ENCODE results near the gene HLA-F. TPM values are rescaled to one million over a fixed set of nuclear protein-coding genes. Genes with fewer than 3 reads are reported as not detected.

The HLA-F gene
- total RNA-seq, 2 donors from 2014 or later: 0.48 to 3.9 TPM

DNA sequence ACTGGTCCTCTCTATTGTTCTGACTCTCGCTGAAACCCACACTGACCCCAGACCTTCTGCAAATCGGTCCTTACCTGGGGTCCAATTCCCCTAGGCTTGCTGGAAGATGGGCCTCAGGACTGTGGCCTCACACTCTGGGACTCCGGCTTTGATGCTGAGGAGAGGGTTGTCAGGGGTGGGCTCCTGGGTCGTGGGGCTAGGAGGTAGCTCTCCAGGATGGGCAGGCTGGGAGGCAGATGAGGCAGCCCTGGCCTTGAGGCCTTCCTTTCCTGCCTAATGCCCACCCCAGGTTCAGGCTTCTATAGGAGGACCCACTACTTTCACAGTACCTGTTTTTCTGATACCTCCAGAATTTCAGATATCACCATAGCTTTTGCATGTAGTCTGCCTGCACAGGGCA lies 21.4 kb downstream of the HLA-F start:
- Histone ChIP-seq H3K27ac (ENCODE audit: low read depth, low read length) (no peak overlapping the region), H3K36me3 (ENCODE audit: control insufficient read depth, insufficient read depth, low read length) (no peaks in the 10 kb centered on the region), H3K4me3 (ENCODE audit: low read length) (no peak overlapping the region), H3K9me3 (ENCODE audit: control insufficient read depth, low read length) (no peaks in the 10 kb centered on the region), H3K27me3 (ENCODE audit: control insufficient read depth, insufficient read depth, low read length, poor library complexity, severe bottlenecking) (peaks cover 38% of the 10 kb centered on the region), H3K4me1 (ENCODE audit: control insufficient read depth, insufficient read depth, low read length) (no peaks in the 10 kb centered on the region), H3K9ac (ENCODE audit: extremely low read depth, low read length, poor library complexity, severe bottlenecking) (no peak overlapping the region)
- H3K4me1 Mint-ChIP-seq: peaks cover 6% of the 10 kb centered on the region
- H3K9me3 Mint-ChIP-seq: no peaks in the 10 kb centered on the region
- no peak overlapping the region for H3K27ac Mint-ChIP-seq
- no peak for DNase-seq
- no peaks in the 10 kb centered on the region for H3K36me3 Mint-ChIP-seq (ENCODE audit: low read depth)
- no peak overlapping the region for H3K4me3 Mint-ChIP-seq
- 91% methylated on average over 4 of the region's 4 CpGs; no CpG with 5 or more reads in 1 of the 2 experiments for WGBS, 2 experiments (ENCODE audit: insufficient coverage in 1 of 2, insufficient read length in 1 of 2)
- no peak for TF ChIP-seq CTCF (conservative IDR thresholded peaks at IDR 0.05)
- peaks cover 47% of the 10 kb centered on the region for H3K27me3 Mint-ChIP-seq (ENCODE audit: insufficient read depth)

GRCh38 chr6:29745386-29745785 lies 22.2 kb downstream of the HLA-F start:
- WGBS, 2 experiments (ENCODE audit: insufficient coverage in 1 of 2, insufficient read length in 1 of 2): 89 to 100% methylated on average over 1 to 3 of the region's 3 CpGs
- TF ChIP-seq CTCF (conservative IDR thresholded peaks at IDR 0.05): no peak
- Mint-ChIP-seq H3K36me3 (ENCODE audit: low read depth) (no peaks in the 10 kb centered on the region), H3K4me3 (no peak overlapping the region), H3K27ac (no peak overlapping the region), H3K4me1 (peaks cover 6% of the 10 kb centered on the region), H3K9me3 (no peaks in the 10 kb centered on the region), H3K27me3 (ENCODE audit: insufficient read depth) (peaks cover 55% of the 10 kb centered on the region)
- Histone ChIP-seq H3K9ac (ENCODE audit: extremely low read depth, low read length, poor library complexity, severe bottlenecking) (no peak overlapping the region), H3K9me3 (ENCODE audit: control insufficient read depth, low read length) (no peaks in the 10 kb centered on the region), H3K36me3 (ENCODE audit: control insufficient read depth, insufficient read depth, low read length) (no peaks in the 10 kb centered on the region), H3K27ac (ENCODE audit: low read depth, low read length) (no peak overlapping the region), H3K4me3 (ENCODE audit: low read length) (no peak overlapping the region), H3K27me3 (ENCODE audit: control insufficient read depth, insufficient read depth, low read length, poor library complexity, severe bottlenecking) (peaks cover 46% of the 10 kb centered on the region), H3K4me1 (ENCODE audit: control insufficient read depth, insufficient read depth, low read length) (no peaks in the 10 kb centered on the region)
- no peak for DNase-seq

DNA sequence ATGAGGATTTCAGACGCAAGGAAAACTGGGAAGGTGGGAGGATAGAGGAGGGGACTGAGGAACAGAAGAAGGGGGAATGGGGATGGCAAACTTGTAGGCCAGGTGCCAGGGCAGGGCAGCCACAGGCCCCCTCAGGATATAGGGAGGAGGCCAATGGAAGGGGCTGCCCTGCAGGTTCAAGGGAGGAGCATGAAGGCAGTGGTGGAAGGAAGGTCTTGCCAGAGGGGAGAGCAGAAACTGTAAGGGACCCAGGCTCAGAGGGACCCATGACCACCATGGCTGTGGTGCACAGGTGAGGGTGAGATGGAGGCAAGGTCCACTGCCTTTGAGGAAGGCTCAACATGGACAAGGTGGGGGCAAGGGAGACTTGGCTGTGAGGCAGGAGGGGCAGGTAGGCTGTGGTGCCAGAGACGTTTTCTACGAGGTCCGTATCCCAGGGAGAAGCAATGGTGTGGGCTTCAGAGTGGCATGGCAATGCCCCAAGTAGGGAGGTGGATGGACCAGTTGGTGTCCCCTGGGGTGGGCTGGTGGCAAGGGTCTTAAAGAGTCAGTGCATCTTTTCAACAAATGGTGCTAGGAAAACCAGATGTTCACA lies 22.7 kb downstream of the HLA-F start:
- Histone ChIP-seq H3K36me3 (ENCODE audit: control insufficient read depth, insufficient read depth, low read length) (no peaks in the 10 kb centered on the region), H3K9ac (ENCODE audit: extremely low read depth, low read length, poor library complexity, severe bottlenecking) (no peak overlapping the region), H3K4me1 (ENCODE audit: control insufficient read depth, insufficient read depth, low read length) (no peaks in the 10 kb centered on the region), H3K4me3 (ENCODE audit: low read length) (no peak overlapping the region), H3K27me3 (ENCODE audit: control insufficient read depth, insufficient read depth, low read length, poor library complexity, severe bottlenecking) (peaks cover 51% of the 10 kb centered on the region), H3K9me3 (ENCODE audit: control insufficient read depth, low read length) (no peaks in the 10 kb centered on the region), H3K27ac (ENCODE audit: low read depth, low read length) (no peak overlapping the region)
- H3K4me1 Mint-ChIP-seq: peaks cover 6% of the 10 kb centered on the region
- H3K27me3 Mint-ChIP-seq (ENCODE audit: insufficient read depth): peaks cover 59% of the 10 kb centered on the region
- no peak overlapping the region for H3K27ac Mint-ChIP-seq
- H3K4me3 Mint-ChIP-seq: no peak overlapping the region
- no peaks in the 10 kb centered on the region for H3K36me3 Mint-ChIP-seq (ENCODE audit: low read depth)
- no peak for TF ChIP-seq CTCF (conservative IDR thresholded peaks at IDR 0.05)
- 79 to 90% methylated on average over 1 to 4 of the region's 4 CpGs for WGBS, 2 experiments (ENCODE audit: insufficient coverage in 1 of 2, insufficient read length in 1 of 2)
- H3K9me3 Mint-ChIP-seq: no peaks in the 10 kb centered on the region
- DNase-seq: no peak
